Measurements from ENCODE around the gene SNCB.
"Not testable (repeated sequence)": the region's sequence is repeated elsewhere in the genome, so short reads cannot be mapped to it uniquely, and the experiment has no call there.

The SNCB gene

DNA sequence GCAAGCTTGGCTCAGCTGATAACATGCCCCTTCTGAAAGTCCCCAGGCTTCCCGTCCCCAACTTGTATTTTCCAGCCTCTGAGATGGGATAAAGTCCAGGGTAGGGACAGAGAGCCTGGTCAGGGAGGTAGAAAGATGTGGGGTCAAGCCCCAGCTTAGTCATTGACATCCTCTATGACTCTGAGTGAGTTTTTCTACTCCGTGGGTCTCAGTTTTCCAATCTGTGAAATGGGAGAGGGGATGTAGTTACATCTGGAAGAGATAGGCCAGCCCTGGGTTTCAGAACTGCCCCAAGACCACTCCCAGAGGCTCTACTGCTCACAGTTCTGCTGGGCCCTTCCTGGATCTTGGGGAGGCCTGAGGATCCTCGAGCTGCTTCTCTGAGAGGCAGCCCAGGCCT, 23.5 kb downstream of the SNCB start:
- TF ChIP-seq, protein P1, sequence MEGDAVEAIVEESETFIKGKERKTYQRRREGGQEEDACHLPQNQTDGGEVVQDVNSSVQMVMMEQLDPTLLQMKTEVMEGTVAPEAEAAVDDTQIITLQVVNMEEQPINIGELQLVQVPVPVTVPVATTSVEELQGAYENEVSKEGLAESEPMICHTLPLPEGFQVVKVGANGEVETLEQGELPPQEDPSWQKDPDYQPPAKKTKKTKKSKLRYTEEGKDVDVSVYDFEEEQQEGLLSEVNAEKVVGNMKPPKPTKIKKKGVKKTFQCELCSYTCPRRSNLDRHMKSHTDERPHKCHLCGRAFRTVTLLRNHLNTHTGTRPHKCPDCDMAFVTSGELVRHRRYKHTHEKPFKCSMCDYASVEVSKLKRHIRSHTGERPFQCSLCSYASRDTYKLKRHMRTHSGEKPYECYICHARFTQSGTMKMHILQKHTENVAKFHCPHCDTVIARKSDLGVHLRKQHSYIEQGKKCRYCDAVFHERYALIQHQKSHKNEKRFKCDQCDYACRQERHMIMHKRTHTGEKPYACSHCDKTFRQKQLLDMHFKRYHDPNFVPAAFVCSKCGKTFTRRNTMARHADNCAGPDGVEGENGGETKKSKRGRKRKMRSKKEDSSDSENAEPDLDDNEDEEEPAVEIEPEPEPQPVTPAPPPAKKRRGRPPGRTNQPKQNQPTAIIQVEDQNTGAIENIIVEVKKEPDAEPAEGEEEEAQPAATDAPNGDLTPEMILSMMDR (IDR thresholded peaks at IDR 0.05; ENCODE audit: extremely low read depth, missing control alignments): no peak
- DNase-seq (ENCODE audit: low spot score): no peak

DNA sequence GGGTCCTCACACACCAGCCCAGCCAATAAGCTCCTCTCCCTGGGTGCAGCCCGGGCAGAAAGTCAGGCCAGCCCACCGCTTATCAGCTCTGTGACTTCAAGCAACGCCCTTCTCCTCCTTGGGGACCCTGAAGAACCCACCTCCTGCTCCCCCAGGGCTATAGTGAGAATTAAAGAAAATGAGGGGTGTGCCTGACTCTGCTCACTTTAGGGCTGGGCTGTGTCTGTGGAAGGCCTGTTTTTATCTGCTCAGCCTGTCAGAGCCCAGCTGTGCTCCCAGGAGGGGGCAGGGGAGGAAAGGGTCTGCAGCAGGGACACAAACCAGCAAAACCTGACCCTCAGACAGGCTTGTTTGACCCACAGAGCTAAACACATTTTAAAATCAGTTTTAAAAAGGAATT, 24.3 kb downstream of the SNCB start:
- TF ChIP-seq, protein P1 (IDR thresholded peaks at IDR 0.05; ENCODE audit: extremely low read depth, missing control alignments): no peak
- DNase-seq (ENCODE audit: low spot score): no peak

DNA sequence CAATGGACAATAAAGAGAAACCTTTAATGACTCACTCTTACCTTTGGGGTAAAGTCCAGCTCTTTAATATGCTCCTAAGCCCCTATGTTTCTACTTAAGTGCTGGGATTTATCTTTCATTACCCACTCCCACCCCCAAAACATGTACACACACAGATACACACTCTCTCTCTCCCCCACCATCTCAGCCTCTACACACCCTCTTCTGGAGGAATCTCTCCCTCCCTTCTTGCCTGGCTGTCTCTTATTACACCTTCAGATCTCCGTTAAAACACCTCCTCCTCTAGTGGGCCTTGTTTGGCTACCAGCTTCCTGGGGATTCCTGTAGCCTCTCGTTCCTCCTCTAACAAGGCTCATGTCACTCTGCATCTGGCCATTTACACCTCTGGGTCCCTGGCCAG, 27.2 kb downstream of the SNCB start:
- DNase-seq (ENCODE audit: low spot score): no peak
- TF ChIP-seq, protein P1 (IDR thresholded peaks at IDR 0.05; ENCODE audit: extremely low read depth, missing control alignments): no peak

DNA sequence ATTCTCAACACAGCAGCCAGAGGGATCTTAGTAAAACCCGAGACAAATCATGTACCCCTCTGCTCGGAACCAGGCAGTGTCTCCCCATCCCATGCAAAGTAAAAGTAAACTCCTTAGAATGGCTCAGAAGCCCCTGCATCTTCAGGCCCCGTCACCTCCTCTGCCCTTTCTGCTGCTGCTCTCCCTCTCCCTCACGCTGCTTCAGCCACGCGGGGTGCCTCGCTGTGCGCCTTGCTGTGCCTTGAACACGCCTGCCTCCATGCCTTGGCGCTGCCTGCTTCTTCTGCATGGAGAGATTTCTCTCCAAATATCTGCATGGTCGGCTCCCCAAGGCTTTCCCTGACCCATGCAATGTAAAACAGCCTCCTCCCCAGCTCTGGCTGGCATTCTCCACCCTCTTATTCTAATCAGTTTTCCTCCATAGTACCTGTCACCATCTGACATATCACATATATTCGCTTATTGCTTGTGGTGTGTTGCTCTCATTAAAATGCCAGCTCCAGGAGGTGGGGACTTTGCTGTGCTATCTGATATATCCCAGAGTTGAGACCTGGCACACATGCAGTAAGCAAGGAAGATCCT, 28.3 kb downstream of the SNCB start:
- no peak for DNase-seq (ENCODE audit: low spot score)
- TF ChIP-seq, protein P1 (IDR thresholded peaks at IDR 0.05; ENCODE audit: extremely low read depth, missing control alignments): no peak

DNA sequence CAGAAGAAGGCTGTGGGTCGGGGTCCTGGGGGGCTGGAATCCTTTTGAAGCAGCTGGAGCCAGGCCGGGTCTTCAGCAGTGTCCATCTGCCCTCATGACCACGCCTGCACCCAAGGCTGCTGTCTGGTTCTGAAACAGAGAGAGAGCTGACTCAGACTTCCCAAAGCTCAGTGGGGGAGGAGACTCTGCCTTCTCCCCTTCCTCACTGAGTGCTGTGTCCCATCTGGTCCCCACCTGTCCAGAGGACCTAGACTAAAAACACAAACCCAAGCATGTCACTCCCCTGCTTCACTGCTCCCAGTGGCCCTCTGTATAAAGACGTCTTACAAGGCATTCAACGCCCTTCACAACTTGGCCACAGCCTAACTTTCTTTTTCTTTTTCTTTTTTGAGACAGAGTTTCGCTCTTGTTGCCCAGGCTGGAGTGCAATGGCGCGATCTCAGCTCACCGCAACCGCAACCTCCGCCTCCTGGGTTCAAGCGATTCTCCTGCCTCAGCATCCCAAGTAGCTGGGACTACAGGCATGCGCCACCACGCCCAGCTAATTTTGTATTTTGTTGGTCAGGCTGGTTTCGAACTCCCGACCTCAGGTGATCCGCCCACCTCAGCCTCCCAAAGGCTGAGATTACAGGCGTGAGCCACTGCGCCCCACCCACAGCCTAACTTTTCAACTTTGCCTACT, 30.4 kb downstream of the SNCB start:
- DNase-seq (ENCODE audit: low spot score): not testable (repeated sequence)

DNA sequence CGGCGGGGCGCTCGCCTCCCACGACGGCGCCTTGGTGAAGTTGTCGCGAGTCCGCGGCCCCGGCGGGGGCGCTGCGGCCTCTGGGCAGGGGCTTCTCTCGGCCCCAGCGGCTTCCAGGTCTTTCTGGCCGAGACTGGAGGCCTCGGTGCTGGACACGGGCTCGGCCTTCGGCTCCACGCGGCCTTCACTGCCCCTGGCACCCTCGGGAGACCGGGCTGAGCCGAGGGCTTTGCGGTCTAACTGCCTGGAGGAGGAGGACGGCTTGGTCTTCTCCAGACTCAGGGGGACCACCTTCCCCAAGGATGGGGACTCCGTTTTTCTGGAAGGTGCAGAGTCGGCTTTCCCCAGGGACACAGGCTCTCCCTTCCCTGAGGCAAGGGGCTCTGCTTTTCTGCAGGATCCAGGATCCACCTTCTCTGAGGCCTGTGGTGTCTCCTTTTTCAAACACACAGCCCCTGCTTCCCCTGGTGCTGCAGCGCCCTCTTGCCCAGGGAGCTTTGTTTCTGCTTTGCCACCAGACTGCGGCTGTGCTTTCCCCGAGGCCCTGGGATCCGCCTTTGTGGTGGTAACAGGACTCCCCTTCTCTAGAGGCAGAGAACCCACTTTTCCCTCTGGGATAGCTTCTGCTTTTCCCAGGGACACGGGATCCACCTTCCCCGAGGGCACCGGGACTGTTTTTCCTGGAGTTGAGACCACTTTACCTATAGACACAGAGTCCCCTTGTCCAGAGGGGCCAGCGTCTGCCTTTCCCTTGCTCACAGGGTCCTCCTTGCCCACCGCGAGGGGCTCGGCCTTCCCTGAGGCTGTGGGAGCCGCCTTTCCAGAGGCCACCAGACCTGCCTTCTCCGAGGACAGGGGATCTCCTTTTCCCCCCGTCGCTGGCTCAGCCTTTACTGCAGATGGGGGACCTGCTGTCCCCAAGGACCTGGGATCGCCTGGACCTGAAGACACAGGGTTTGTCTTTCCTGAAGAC, 32.6 kb downstream of the SNCB start:
- TF ChIP-seq, protein P1 (IDR thresholded peaks at IDR 0.05; ENCODE audit: extremely low read depth, missing control alignments): no peak

DNA sequence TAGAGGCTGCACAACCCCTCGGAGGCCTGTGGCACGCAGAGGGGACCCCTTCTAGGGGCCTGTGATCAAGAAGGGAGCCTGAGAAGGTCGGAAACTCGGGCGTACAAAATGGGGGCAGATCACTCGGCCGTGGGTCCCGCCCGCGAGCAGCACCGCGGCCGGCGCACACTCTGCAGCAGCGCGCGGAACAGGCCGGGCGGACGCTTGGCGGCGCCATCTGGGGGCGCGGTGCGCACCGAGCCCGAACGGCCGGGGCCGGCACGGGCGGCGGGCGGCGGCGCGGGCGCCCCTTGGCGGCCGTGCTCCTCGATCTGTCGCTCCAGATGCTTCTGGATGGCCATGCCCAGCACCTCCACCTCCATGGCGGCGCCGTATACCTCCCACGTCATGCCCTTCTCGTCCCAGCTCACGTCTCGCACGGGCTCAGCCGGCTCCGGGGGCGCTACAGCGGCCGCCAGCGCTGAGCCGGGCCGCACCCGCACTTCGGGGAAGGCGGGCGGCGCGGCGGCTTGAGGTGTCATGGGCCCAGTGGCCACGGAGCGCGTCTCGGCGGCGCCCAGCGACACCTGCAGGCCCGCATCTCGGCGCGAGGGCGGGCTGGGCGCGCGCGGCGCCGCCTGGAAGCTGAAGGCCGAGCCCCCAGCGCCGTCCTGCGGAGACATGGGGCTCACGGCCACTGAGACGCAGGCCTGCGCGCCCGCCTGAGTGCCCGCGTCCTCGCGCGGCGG, 33.5 kb downstream of the SNCB start:
- TF ChIP-seq, protein P1 (IDR thresholded peaks at IDR 0.05; ENCODE audit: extremely low read depth, missing control alignments): peak; percentile 50
- DNase-seq (ENCODE audit: low spot score): peak; percentile 88

More for the DNA sequence above, 32.6 kb downstream of the SNCB start:
- no peak for DNase-seq (ENCODE audit: low spot score)
